GM12864 (cell line): ENCODE data around the gene PKD1.
"Not testable (repeated sequence)": the region's sequence is repeated elsewhere in the genome, so short reads cannot be mapped to it uniquely, and the experiment has no call there.

Experiments used
- DNase-seq: peaks from one replicate; pipeline ENCODE4 v3.0.0-alpha.2; 2011; ENCODE audit warnings: low read depth
- H3K4me3 ChIP-seq: 2 replicates; pipeline ENCODE4 v1.5.1; 2011; ENCODE audit warnings: mild to moderate bottlenecking, low read depth, low read length, control low read depth
- CTCF ChIP-seq: IDR thresholded peaks from 2 replicates; pipeline ENCODE4 v1.5.1; 2011; ENCODE audit warnings: low read depth, mild to moderate bottlenecking, moderate library complexity, low read length, control low read depth, inconsistent platforms; ENCODE audit errors: missing control alignments

The PKD1 gene

DNA sequence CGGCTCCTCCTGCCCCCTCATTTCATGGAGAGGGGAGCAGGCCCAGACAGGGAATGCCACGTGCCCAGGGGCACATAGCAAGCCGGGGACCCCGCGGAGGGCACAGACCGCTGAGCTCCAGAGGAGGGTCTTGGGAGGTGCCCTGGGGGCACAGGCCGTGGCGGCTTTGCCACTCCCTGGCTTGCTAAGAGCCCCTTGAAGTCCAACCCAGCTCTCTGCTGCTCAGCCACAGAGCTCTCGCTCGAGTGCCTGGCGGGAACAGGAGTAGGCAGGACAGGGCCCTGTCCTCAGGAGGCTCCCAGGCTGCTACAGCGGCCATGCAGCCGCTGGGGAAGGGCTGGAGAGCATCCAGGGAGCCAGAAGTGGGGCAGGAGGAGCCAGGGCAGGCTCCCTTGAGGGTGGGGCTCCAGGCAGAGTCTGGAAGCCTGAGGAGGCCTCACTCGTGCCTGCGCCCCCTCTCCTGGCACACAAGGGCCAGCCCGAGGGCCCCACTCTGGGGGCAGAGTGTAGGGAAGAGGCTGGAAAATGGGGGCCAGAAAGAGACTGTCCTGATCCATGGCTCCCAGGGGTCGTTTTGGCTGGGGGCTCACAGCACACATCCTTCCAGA lies 8.3 kb upstream of the PKD1 start:
- TF ChIP-seq CTCF: no peak
- no peak overlapping the region for H3K4me3 ChIP-seq
- DNase-seq: no peak

GRCh38 chr16:2142942-2143877 lies 7.5 kb upstream of the PKD1 start:
- no peak for DNase-seq
- H3K4me3 ChIP-seq: no peak overlapping the region
- TF ChIP-seq CTCF: no peak

GRCh38 chr16:2135071-2135470 lies 627 bp downstream of the PKD1 start:
- DNase-seq: not testable (repeated sequence)
- H3K4me3 ChIP-seq: peak overlapping the region; percentile 47

GRCh38 chr16:2133797-2134196 lies 1.9 kb downstream of the PKD1 start:
- DNase-seq, H3K4me3 ChIP-seq: not testable (repeated sequence)

- DNase-seq, H3K4me3 ChIP-seq: not testable (repeated sequence)
These were observed 5.7 kb downstream of the PKD1 start for GRCh38 chr16:2129890-2130447.

DNA sequence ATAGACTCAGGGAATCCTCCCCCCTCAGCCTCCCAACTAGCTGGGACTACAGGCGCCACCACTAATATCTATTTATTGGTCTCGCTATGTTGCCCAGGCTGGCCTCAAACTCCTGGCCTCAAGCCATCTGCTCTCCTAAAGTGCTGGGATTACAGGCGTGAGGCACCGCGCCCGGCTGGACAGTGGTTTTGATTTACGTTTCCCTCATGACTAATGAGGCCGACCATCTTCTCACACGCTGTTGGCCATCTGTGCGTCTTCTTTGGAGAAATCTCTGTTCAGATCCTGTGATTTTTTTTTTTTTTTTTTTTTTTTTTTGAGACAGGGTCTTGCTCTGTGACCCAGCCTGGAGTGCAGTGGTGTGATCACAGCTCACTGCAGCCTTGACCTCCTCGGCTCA lies 6.4 kb downstream of the PKD1 start:
- not testable (repeated sequence) for H3K4me3 ChIP-seq, DNase-seq

DNA sequence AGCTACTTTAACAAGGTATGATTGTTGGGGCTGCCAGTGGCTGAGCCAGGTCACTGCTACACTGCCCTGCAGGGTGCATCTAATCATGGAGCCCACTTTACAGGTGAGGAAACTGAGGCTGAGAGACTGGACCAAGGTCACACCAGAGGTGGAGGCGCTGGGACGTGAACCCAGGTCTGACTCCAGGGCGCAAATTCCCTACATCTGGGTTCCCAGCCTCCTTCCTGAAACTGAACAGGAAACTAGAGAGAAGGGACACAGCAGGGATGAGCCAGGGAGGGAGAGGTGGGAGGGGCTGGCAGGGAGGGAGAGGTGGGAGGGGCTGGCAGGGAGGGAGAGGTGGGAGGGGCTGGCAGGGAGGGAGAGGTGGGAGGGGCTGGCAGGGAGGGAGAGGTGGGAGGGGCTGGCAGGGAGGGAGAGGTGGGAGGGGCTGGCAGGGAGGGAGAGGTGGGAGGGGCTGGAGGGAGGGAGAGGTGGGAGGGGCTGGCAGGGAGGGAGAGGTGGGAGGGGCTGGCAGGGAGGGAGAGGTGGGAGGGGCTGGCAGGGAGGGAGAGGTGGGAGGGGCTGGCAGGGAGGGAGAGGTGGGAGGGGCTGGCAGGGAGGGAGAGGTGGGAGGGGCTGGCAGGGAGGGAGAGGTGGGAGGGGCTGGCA lies 7.9 kb downstream of the PKD1 start:
- not testable (repeated sequence) for DNase-seq, H3K4me3 ChIP-seq

DNA sequence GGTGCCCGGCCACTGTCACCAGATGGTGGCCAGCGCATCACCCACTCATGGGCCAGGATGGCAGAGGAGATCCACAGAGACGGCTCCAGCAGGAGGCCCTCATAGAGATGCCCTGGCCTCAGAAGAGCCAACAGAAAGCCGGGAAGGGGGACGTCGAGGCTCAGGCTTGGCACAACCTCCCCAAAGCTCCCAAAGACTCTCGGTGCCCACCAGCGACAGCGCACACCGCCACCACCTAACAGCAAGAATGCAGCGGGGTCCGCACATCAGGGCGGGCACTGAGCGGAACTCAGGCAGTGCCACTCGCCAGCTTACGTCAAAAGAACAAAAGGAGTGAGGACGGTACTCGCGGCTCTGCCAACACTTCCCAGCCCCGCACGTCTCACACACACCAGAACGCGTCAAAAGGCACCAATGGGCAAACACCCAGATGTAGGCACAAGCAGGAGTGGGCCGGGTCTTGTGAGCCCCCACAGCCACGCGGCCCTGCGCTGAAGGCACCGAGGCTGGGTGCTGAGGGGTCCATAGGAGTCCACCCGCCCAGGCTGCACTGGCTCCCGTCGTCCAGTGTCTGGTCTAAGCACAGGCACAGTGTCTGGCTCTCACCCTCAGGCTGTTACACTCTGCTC lies 8.7 kb downstream of the PKD1 start:
- DNase-seq, H3K4me3 ChIP-seq: not testable (repeated sequence)

DNA sequence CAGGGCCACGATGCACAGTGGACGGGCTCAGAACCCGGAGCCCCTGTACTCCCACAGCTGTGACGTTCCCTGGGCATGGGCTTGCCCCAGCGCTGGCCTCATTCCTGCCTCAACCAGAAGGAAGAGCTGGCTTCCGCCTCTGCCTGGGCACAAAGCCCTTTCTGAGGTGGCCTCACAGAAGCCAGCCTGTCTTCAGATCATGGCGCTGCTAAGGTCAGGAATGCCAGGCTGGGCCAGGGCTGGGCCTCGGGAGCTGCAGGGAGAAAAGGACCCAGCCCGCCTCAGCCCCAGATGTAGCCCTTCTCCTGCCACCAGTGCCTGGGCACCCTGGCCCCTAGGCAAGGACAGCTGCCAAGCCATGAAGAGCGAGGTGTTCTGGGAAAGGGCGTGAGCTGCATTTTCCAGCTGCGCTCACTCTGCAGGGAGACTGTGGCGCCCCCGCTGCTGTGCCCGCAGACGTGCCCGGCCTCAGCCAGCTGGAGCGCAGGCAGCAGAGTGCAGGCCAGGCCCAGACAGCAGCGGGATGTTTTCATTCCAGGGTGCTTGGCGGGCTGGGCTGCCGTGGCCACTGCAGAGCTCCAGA lies 9.4 kb downstream of the PKD1 start:
- not testable (repeated sequence) for H3K4me3 ChIP-seq, DNase-seq

GRCh38 chr16:2125609-2126008 lies 10.1 kb downstream of the PKD1 start:
- not testable (repeated sequence) for H3K4me3 ChIP-seq, DNase-seq

- not testable (repeated sequence) for DNase-seq, H3K4me3 ChIP-seq
These were observed 10.8 kb downstream of the PKD1 start for GRCh38 chr16:2124694-2125444.

- not testable (repeated sequence) for H3K4me3 ChIP-seq, DNase-seq
These were observed 11.4 kb downstream of the PKD1 start for GRCh38 chr16:2124377-2124693.

DNA sequence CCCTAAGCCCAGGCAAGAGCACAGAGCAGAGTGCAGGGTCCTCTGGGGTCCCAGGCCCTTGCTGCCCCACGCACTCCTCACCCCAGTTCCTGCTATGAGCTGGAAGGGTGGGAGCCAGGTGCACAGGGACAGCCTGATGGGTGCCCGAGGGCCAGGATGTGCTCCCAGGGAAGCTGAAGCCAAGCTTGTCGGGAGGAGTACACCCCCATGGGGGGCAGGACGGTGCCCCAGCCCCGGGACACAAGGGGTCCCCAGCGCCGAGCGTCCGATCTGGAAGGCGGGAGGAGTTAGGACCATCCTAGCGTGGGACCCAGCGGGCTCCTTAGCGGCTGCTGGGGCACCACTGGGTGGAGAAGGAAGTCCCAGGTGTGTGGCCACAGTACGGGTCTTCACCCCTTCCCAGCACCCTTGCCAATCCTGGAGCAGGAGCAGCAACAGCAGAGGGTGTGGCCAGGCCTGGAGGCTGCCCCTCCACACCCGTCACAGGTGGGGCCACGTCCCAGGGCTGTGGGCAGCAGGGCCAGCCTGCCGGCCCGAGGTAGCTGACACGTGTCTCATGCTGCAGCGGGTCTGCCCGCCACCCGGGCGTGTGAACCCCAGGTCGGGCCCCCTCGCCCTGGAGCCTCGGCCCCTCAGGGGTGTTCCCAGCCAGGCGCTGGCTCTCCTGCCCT lies 11.9 kb downstream of the PKD1 start:
- not testable (repeated sequence) for H3K4me3 ChIP-seq

GRCh38 chr16:2122934-2123683 lies 12.6 kb downstream of the PKD1 start:
- not testable (repeated sequence) for H3K4me3 ChIP-seq, DNase-seq

More for the DNA sequence above, 11.9 kb downstream of the PKD1 start:
- not testable (repeated sequence) for DNase-seq
